GM18520 (cell line): ENCODE results near the gene PKD2L2.
"Not testable (repeated sequence)": the region's sequence is repeated elsewhere in the genome, so short reads cannot be mapped to it uniquely, and the experiment has no call there.

ENCODE experiments used
- ATAC-seq: cut with Tn5 transposase; IDR thresholded peaks from one replicate; pipeline ENCODE4 v1.9.1; 2021; ENCODE audit not compliant: unreplicated experiment

Gene PKD2L2

GRCh38 chr5:137887831-137888230 lies 1.4 kb upstream of the PKD2L2 start:
- ATAC-seq, result no peak

GRCh38 chr5:137888466-137888862 lies 793 bp upstream of the PKD2L2 start:
- ATAC-seq, result no peak

- ATAC-seq, result no peak
Observed at GRCh38 chr5:137890845-137891244, 1.6 kb downstream of the PKD2L2 start.

- ATAC-seq, result no peak
Observed at GRCh38 chr5:137891849-137892248, 2.6 kb downstream of the PKD2L2 start.

GRCh38 chr5:137894586-137894985 lies 5.3 kb downstream of the PKD2L2 start:
- ATAC-seq, result no peak

- ATAC-seq, result no peak
Observed at GRCh38 chr5:137896560-137896959, 7.3 kb downstream of the PKD2L2 start.

- no peak for ATAC-seq
Observed at GRCh38 chr5:137899493-137899892, 10.2 kb downstream of the PKD2L2 start.

GRCh38 chr5:137901011-137901817 lies 12.0 kb downstream of the PKD2L2 start:
- no peak for ATAC-seq

GRCh38 chr5:137902408-137903133 lies 13.3 kb downstream of the PKD2L2 start:
- ATAC-seq, result no peak

- ATAC-seq, result no peak
Observed at GRCh38 chr5:137914758-137915157, 25.5 kb downstream of the PKD2L2 start.

GRCh38 chr5:137916923-137917322 lies 27.7 kb downstream of the PKD2L2 start:
- ATAC-seq, result no peak

GRCh38 chr5:137921931-137922330 lies 32.7 kb downstream of the PKD2L2 start:
- no peak for ATAC-seq

- no peak for ATAC-seq
Observed at GRCh38 chr5:137923856-137924255, 34.6 kb downstream of the PKD2L2 start.

- ATAC-seq, result no peak
Observed at GRCh38 chr5:137932800-137933199, 43.5 kb downstream of the PKD2L2 start.

GRCh38 chr5:137933491-137933911 lies 44.2 kb downstream of the PKD2L2 start:
- no peak for ATAC-seq

GRCh38 chr5:137935190-137935589 lies 45.9 kb downstream of the PKD2L2 start:
- ATAC-seq, result no peak

GRCh38 chr5:137935694-137936093 lies 46.4 kb downstream of the PKD2L2 start:
- ATAC-seq, result no peak

- no peak for ATAC-seq
Observed at GRCh38 chr5:137937994-137938750, 48.9 kb downstream of the PKD2L2 start.

GRCh38 chr5:137938751-137939143 lies 49.5 kb downstream of the PKD2L2 start:
- ATAC-seq, result peak; percentile 61

GRCh38 chr5:137939331-137939730 lies 50.1 kb downstream of the PKD2L2 start:
- no peak for ATAC-seq

- ATAC-seq, result not testable (repeated sequence)
Observed at GRCh38 chr5:137944280-137944679, 55.0 kb downstream of the PKD2L2 start.

- no peak for ATAC-seq
Observed at GRCh38 chr5:137945825-137946224, 56.6 kb downstream of the PKD2L2 start.
